Type B pancreatic cell (in vitro differentiated cells): ENCODE measurements around the gene ATP7B. TPM values are rescaled to one million over a fixed set of nuclear protein-coding genes. Genes with fewer than 3 reads are reported as not detected.

Experiments
- DNase-seq: peaks from one replicate; pipeline ENCODE4 v3.0.0; 2021; ENCODE audit warnings: mixed read lengths; ENCODE audit not compliant: unreplicated experiment; ENCODE audit errors: extremely low spot score
- H3K27ac Mint-ChIP-seq: 2 replicates; pipeline ENCODE4 v1.8.0; 2021; ENCODE audit warnings: mild to moderate bottlenecking, mixed read lengths
- H3K27me3 Mint-ChIP-seq: 2 replicates; pipeline ENCODE4 v1.8.0; 2021; ENCODE audit warnings: mixed read lengths
- H3K36me3 Mint-ChIP-seq: 2 replicates; pipeline ENCODE4 v1.8.0; 2021; ENCODE audit warnings: mixed read lengths
- H3K4me1 Mint-ChIP-seq: one replicate; pipeline ENCODE4 v1.8.0; 2021; ENCODE audit warnings: mixed read lengths; ENCODE audit not compliant: unreplicated experiment
- H3K4me3 Mint-ChIP-seq: 2 replicates; pipeline ENCODE4 v1.8.0; 2021; ENCODE audit warnings: mild to moderate bottlenecking, mixed read lengths
- H3K9me3 Mint-ChIP-seq: 2 replicates; pipeline ENCODE4 v1.8.0; 2021; ENCODE audit warnings: mixed read lengths
- CTCF ChIP-seq: fragments of 200-600 bp; sonication (generic); conservative IDR thresholded peaks from 2 replicates; pipeline ENCODE4 v1.5.0; 2021; ENCODE audit warnings: antibody characterized with exemption, mild to moderate bottlenecking
- total RNA-seq: library from RNA; stranded (reverse); gene quantifications from 2 replicates; pipeline ENCODE4 v1.2.1, GENCODE V29; 2021; ENCODE audit warnings: low replicate concordance

Gene ATP7B
- total RNA-seq, 1 donor from 2014 or later: 27.7 TPM

DNA sequence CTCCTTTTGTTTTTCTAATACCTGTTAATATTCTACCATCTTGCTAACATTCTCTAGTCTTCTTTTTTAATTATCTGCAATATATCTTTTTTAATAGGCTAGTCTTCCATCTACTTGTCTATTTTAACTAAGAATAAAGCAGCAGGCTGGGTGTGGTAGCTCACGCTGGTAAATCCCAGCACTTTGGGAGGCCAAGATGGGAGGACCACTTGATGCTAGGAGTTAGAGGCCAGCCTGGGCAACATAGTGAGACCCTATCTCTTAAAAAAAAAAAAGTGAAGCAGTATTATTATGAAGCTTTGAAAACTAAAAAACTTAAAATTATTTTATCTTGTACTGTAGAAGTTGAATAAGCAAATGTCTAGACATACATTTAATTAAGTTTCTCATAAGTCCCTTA lies 16.6 kb upstream of the ATP7B start:
- H3K27ac Mint-ChIP-seq: no peak overlapping the region
- peaks cover 69% of the 10 kb centered on the region for H3K36me3 Mint-ChIP-seq
- H3K9me3 Mint-ChIP-seq: peaks cover 16% of the 10 kb centered on the region
- TF ChIP-seq CTCF: no peak
- no peaks in the 10 kb centered on the region for H3K27me3 Mint-ChIP-seq
- no peak for DNase-seq
- no peaks in the 10 kb centered on the region for H3K4me1 Mint-ChIP-seq
- no peak overlapping the region for H3K4me3 Mint-ChIP-seq

- no peaks in the 10 kb centered on the region for H3K27me3 Mint-ChIP-seq
- no peaks in the 10 kb centered on the region for H3K4me1 Mint-ChIP-seq
- TF ChIP-seq CTCF: no peak
- no peak for DNase-seq
- H3K36me3 Mint-ChIP-seq: peaks cover 75% of the 10 kb centered on the region
- no peak overlapping the region for H3K4me3 Mint-ChIP-seq
- peaks cover 16% of the 10 kb centered on the region for H3K9me3 Mint-ChIP-seq
- H3K27ac Mint-ChIP-seq: no peak overlapping the region
Measured at GRCh38 chr13:52026246-52026626, 15.0 kb upstream of the ATP7B start.

GRCh38 chr13:52025475-52026245 lies 14.4 kb upstream of the ATP7B start:
- Mint-ChIP-seq H3K9me3 (peaks cover 16% of the 10 kb centered on the region), H3K36me3 (peaks cover 80% of the 10 kb centered on the region), H3K4me3 (no peak overlapping the region), H3K27me3 (no peaks in the 10 kb centered on the region), H3K4me1 (no peaks in the 10 kb centered on the region), H3K27ac (no peak overlapping the region)
- no peak for TF ChIP-seq CTCF
- no peak for DNase-seq

DNA sequence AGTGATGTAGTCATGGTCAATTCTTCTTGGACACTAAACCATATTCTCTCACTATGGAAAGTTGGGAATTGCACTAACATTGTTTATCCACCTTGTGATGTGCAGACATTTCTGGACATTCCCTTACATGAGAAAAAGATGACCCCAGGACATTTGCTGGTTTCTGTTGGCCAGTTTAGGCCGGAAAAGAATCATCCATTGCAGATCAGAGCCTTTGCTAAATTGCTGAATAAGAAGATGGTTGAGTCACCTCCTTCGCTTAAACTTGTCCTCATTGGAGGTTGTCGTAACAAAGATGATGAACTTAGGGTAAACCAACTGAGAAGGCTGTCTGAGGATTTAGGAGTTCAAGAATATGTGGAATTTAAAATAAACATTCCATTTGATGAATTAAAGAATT lies 13.2 kb upstream of the ATP7B start, which contains the start of gene UTP14C:
Gene UTP14C, plus strand, starts transcription at position 211 of the 400 bp plus-strand sequence. CDS start 4,114 bp downstream, outside the sequence.
- Mint-ChIP-seq H3K9me3 (peaks cover 16% of the 10 kb centered on the region), H3K27me3 (no peaks in the 10 kb centered on the region), H3K4me1 (no peaks in the 10 kb centered on the region), H3K27ac (no peak within 1 kb of the TSS), H3K36me3 (peaks cover 76% of the 10 kb centered on the region), H3K4me3 (no peak within 1 kb of the TSS)
- no peak for TF ChIP-seq CTCF
- no peak for DNase-seq

DNA sequence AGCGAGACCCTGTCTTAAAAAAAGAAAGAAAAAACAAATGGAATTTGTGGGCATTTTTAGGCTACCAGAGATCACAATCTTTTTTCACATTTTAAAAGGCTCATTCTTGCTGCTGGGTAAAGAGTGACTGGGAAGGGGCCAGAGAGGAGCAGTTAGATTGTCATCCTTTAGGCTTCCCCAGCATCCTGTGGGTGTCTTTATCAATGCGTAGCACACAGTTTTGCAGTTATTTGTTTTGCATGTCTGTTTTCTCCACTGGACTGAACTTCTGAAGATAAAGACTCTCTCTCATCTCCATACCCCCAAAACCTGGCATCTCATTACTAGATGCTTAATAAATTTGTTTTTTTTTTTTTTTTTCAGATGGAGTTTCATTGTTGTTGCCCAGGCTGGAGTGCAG lies 11.1 kb upstream of the ATP7B start:
- Mint-ChIP-seq H3K9me3 (peaks cover 16% of the 10 kb centered on the region), H3K27me3 (no peaks in the 10 kb centered on the region), H3K4me1 (no peaks in the 10 kb centered on the region), H3K36me3 (peaks cover 67% of the 10 kb centered on the region), H3K4me3 (no peak overlapping the region), H3K27ac (no peak overlapping the region)
- TF ChIP-seq CTCF: no peak
- no peak for DNase-seq
